ENCODE measurements around the gene SELENOO. TPM values are rescaled to one million over a fixed set of nuclear protein-coding genes. Genes with fewer than 3 reads are reported as not detected.

The SELENOO gene
- total RNA-seq, 1 donor from 2014 or later, result 24.0 TPM

DNA sequence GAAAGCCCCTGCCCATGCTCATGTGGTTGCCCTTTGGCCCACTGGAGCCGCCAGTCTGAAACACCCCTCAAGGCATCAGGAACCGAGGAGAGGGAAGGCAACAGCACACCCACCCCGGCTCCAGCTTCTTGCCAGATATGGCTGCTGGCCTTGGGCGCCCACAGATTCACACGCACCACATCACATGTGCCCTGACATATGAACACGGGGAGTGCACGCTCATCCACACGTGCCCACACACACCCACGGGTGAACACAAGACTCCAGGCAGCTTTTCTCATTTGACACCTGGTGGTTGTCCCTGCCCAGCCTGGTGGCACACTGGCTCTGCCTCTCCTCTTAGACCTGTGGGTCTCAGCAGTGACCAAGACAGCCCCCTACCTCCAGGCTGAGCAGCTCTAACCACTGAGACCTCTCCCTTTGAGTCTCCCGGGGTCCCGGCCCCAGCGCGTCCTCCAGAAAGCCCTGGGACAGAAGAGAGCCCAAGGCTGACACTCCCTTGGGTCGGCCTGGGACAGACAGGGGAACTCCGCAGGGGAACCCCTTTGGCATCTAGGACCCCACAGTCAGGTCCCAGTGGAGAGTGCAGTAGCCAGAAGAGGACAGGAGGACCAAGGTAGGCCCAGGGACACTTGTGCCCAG is 63.4 kb downstream of the SELENOO start:
- no peak for DNase-seq
- intact Hi-C loops (cut with micrococcal nuclease), result no loop called here
- H3K4me3 Mint-ChIP-seq, result no peak overlapping the region
- peaks cover 10% of the 10 kb centered on the region for H3K27me3 Mint-ChIP-seq
- H3K36me3 Mint-ChIP-seq (ENCODE audit: low read depth), result peaks cover 3% of the 10 kb centered on the region
- no peak overlapping the region for H3K27ac Mint-ChIP-seq
- H3K9me3 Mint-ChIP-seq, result no peaks in the 10 kb centered on the region
- H3K4me1 Mint-ChIP-seq, result peaks cover 9% of the 10 kb centered on the region

DNA sequence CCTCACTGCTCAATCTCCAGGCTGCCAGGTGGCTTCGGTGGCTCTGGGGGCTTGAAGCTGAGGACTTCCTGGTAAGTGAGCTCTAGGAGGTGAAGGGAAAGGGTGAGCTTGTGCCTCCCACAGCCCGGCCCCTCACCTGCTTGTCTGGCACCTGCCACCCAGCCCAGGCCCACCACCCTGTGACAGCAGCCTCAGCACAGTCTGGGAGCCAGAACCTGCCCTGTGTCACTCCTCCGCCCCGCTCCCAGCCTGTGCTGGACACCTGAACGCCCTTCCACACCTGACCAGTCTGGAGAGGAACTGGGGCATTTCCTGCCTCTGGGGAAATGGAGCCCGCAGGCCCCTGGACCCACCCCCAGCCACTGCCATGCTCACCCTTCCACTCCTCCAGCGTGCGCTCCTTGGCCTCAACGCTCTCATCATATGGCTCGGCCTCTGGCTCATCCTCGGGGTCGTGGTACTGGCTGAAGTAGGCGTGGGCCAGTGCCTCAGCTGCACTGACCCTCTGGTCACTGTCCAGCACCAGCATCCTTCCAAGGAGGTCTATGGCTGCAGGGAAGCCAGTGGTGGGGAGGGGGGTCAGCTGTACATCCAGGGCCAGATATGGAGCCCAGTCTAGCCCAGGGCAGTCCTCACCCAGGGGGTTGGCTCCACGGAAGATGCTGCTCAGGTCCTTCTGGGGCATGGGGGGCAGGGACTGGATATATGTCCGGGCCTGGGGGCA is 64.3 kb downstream of the SELENOO start:
- Mint-ChIP-seq H3K4me3 (no peak overlapping the region), H3K27ac (no peak overlapping the region), H3K9me3 (no peaks in the 10 kb centered on the region), H3K27me3 (peaks cover 7% of the 10 kb centered on the region), H3K4me1 (peaks cover 11% of the 10 kb centered on the region), H3K36me3 (ENCODE audit: low read depth) (peaks cover 3% of the 10 kb centered on the region)
- no peak for DNase-seq
- intact Hi-C loops (cut with micrococcal nuclease), result no loop called here

DNA sequence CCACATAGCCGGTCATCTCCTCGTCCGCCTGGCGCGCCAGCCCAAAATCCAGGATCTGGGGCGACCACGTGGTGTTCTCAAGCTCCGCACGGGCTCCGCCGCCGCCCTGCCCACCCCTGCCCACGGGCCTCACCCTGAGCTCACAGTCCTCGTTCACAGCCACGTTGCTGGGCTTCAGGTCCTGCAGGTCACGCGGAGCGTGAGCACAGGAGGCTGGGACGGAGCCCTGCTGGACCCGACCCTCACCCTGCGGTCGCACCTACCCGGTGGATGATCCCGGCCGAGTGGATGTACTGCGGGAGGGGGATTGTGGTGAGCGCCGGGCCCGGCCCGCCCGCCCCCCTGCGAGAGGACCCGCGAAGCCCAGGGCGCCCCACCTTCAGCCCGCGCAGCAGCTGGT is 66.2 kb downstream of the SELENOO start:
- intact Hi-C loops (cut with micrococcal nuclease), result no loop called here
- H3K27ac Mint-ChIP-seq, result no peak overlapping the region
- peaks cover 6% of the 10 kb centered on the region for H3K27me3 Mint-ChIP-seq
- peaks cover 3% of the 10 kb centered on the region for H3K36me3 Mint-ChIP-seq (ENCODE audit: low read depth)
- peaks cover 12% of the 10 kb centered on the region for H3K4me1 Mint-ChIP-seq
- DNase-seq, result no peak
- H3K9me3 Mint-ChIP-seq, result no peaks in the 10 kb centered on the region
- H3K4me3 Mint-ChIP-seq, result no peak overlapping the region

Other genes starting within 250 kb of the SELENOO start
- gene PIM3, start 240.2 kb upstream of the SELENOO start, total RNA-seq, result 302 and 304 TPM in 2 replicates
- 0.09 and 0.14 TPM in 2 replicates for gene IL17REL, start 188.2 kb upstream of the SELENOO start, total RNA-seq
- gene TTLL8, start 142.7 kb upstream of the SELENOO start, total RNA-seq, result not detected in 2 replicates
- not detected in 2 replicates for gene MLC1, start 115.6 kb upstream of the SELENOO start, total RNA-seq
- gene MOV10L1, start 111.0 kb upstream of the SELENOO start, total RNA-seq, result not detected in 2 replicates
- 1.4 and 1.6 TPM in 2 replicates for gene PANX2, start 30.3 kb upstream of the SELENOO start, total RNA-seq
- 94.4 and 97.4 TPM in 2 replicates for gene TRABD, start 15.1 kb upstream of the SELENOO start, total RNA-seq
- gene TUBGCP6, start 44.0 kb downstream of the SELENOO start, total RNA-seq, result 51.1 and 51.7 TPM in 2 replicates
- 62.2 and 64.6 TPM in 2 replicates for gene HDAC10, start 50.3 kb downstream of the SELENOO start, total RNA-seq
- 20.1 and 21.5 TPM in 2 replicates for gene MAPK12, start 60.7 kb downstream of the SELENOO start, total RNA-seq
- gene MAPK11, start 69.4 kb downstream of the SELENOO start, total RNA-seq, result 27.8 and 29.0 TPM in 2 replicates
- gene PLXNB2, start 106.6 kb downstream of the SELENOO start, total RNA-seq, result 9.0 and 9.5 TPM in 2 replicates
- 1.4 and 2.2 TPM in 2 replicates for gene DENND6B, start 126.0 kb downstream of the SELENOO start, total RNA-seq
- 44.0 and 44.1 TPM in 2 replicates for gene PPP6R2, start 142.3 kb downstream of the SELENOO start, total RNA-seq

All from activated CD4-positive, alpha-beta T cell treated with anti-CD3 and anti-CD28 coated beads, Interleukin-2, amount 10 ng/mL, durations not matched to agents 24 days and 14 days (primary cell).